Left cardiac atrium (tissue), 4 donors: ENCODE measurements around the gene SPATA6. TPM values are rescaled to one million over a fixed set of nuclear protein-coding genes. Genes with fewer than 3 reads are reported as not detected.
"Not testable (repeated sequence)": the region's sequence is repeated elsewhere in the genome, so short reads cannot be mapped to it uniquely, and the experiment has no call there.

Experiments used
- ATAC-seq, 2 donors: fragments of 200-7000 bp; cut with Tn5 transposase; one replicate each; pipeline ENCODE4 v1.9.1; 2020; ENCODE audit warnings: mild to moderate bottlenecking in 2 of 2, moderate library complexity in 2 of 2
- DNase-seq: peaks from one replicate; pipeline ENCODE4 v3.0.0-alpha.2; 2020
- intact Hi-C, 2 donors: fragments of 100-400 bp; cut with DNase I; formaldehyde crosslinking; loops; one replicate each; pipeline versions ENCODE4 v1.14.1 to v1.15.1; 2022 to 2023
- total RNA-seq, 2 donors: library from RNA; stranded (reverse); fragmentation: NEBNext Ultra II Directional; extraction: Animal tissue kit (Norgen Biotek cat#: 25700); gene quantifications; one replicate each; pipeline ENCODE4 v1.2.1, GENCODE V29; 2021
- donor health status: DM: no; HTN: yes; CAD: no.
- donor health status: DM: no; HTN: yes; CAD: no; lungs with severe emphysema.
- donor health status: DM: yes; HTN: yes; CAD: no.
- donor health status: Dilated cardiomyopathy.

The SPATA6 gene
- total RNA-seq, 2 donors from 2014 or later, result 14.7 to 15.2 TPM

DNA sequence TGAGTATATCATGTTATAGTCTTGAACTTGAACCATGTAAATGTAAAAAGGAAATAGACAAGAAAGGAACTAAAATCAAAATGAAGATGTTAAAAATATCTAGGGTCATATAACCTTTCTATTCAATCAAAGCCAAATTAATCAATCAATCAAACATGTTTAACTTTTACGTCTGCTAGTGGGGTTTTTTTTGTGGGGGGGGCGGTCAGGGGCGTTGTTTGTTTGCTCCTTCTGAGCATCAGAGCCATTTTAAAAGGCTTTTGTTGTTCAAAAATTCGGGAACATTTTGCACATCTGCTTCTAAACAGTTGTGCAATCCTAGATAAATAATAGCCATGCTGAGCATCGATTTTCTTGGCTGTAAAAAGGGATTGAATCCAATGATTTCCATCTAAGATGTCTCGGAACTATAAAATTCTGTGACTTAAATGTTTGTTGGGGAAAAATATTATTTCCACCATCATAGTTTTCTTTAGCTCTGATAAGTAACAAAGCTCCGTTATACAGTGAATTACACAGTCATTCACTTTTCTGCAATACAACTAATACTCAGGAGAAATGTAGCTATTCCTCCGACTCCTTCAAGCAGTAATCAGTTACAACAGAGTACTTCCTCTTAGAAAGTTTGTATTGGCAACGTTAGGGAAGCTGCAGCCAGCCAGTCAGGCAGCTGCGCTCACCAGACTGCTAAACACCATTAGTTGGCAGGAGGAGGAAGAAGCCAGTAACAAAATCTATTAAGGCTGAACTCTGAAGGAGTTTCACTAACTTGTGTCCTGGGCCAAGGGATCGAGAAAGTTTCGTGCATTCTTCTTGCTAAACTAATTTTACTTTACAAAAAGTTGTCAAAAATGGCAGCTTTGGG is 2.2 kb downstream of the SPATA6 start:
- DNase-seq, result peak; percentile 62
- peak; percentile 55 to 67 for ATAC-seq
- intact Hi-C loops, result no loop called here

DNA sequence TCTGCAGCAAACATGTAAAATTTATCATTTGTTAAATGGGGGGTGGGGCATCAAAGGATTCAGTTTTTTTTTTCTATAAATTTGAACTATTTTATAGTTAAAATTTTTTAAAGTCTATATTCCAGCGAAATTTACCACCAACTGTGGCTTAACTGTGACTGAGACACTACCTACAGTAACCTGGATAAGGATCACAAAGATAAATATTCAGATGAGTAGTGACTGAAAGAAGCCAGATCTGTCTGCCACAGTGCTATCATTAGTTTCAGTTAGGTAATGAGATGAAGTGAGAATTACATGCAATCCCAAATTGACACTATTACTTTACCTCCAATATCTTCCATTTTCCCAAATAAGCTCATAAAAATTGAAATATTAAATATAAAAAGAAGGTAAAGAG is 5.4 kb downstream of the SPATA6 start:
- ATAC-seq, result no peak
- DNase-seq, result no peak
- intact Hi-C loops, result no loop called here

DNA sequence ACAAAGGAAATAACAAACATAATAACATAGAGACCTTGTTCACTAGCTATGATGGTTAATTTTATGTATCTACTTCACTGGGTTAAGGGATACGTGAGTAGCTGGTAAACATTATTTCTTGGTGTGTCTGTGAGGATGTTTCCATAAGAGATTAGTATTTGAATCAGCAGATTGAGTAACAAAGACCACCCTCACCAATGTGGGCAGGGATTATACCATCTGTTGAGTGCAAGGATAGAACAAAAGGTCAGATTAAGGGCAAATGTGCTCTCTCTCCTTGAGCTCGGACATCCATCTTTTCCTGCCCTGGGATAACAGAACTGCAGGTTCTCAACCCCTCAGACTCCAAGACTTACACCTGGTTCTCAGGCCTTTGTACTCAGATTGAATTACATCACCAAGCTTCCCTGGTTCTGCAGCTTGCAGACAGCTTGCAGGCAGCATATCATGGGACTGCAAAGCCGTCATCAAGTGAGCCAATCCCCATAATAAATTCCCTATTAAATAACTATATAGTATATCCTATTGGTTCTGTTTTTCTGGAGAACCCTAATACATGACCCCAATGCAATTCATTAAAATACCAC is 9.2 kb downstream of the SPATA6 start:
- ATAC-seq (no peak), DNase-seq (no peak)
- intact Hi-C loops, result no loop called here

DNA sequence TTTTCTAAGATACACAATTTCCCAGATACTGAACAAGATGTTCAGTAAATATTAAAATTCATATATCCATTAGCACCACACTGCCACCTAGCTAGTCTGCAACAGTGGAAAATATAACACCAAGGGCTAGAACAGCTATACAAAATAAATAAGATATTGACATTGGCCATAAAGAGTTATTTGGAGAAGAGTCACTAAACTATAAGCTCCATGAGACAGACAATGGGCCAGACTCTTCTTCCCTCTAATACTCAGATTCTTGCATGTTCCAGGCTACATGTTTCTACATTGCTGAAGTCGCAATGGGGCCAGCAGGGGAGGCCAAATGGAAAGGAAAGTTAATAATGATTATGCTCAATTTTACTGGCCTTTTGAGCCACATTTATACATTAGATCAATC is 21.5 kb downstream of the SPATA6 start:
- ATAC-seq, result no peak
- intact Hi-C loops, result no loop called here
- no peak for DNase-seq

DNA sequence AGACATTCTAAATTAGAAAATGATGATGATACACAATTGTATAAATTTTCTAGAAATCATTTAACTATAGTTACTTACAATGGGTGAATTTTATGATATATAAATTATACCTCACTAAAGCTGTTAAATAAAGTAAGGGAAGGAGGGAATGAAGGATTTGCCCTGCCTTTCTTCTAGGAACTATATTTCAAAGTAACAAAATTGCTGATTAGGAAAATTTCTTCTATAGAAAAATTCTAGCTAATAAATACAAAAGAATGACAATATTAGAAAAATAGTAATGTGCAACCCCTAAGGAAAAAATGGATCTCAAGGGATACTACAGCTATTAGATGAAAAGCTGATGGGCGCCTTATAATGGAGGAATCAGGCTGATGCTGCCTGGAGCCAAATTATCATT is 23.1 kb downstream of the SPATA6 start:
- DNase-seq (no peak), ATAC-seq (no peak)
- intact Hi-C loops, result no loop called here

DNA sequence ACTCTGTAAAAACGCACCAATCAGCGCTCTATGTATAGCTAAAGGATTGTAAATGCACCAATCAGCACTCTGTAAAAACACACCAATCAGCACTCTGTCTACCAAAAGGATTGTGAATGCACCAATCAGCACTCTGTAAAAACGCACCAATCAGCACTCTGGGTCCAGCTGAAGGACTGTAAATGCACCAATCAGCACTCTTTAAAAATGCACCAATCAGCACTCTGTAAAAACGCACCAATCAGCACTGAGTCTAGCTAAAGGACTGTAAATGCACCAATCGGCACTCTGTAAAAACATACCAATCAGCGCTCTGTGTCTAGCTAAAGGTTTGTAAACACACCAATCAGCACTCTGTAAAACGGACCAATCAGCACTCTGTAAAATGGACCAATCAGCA is 27.8 kb downstream of the SPATA6 start:
- DNase-seq, ATAC-seq, intact Hi-C loops: not testable (repeated sequence)

DNA sequence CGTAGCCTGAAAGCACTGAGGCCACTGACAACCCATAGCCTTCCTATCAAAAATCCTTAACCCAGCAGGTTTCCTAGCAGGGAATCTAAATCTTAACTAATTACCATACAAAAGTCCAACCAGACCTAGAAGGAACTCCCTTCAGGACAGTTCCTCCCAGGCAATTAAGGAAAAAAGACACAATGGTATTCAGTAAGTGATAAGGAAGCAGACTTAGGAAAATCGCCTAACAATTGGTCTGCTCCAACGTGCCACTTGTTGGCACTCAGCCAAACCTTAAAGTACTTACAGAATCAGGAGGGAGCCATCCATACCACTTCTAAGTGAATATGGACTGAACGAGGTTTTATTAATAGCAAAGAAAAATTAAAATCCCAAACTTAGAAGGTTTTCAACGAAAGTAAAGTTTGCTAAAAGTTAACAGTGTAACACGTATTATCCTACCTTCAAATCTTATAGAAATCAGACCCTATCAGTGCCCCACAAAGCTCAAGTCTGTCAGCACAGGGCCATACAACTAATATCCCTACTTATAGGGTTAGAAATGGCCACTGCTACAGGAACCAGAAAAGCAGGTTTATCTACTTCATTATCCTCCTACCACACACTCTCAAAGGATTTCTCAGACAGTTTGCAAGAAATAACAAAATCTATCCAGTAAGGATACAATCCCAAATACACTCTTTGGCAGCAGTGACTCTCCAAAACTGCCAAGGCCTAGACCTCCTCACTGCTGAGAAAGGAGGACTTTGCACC is 29.0 kb downstream of the SPATA6 start:
- intact Hi-C loops, result no loop called here
- ATAC-seq (no peak), DNase-seq (no peak)

DNA sequence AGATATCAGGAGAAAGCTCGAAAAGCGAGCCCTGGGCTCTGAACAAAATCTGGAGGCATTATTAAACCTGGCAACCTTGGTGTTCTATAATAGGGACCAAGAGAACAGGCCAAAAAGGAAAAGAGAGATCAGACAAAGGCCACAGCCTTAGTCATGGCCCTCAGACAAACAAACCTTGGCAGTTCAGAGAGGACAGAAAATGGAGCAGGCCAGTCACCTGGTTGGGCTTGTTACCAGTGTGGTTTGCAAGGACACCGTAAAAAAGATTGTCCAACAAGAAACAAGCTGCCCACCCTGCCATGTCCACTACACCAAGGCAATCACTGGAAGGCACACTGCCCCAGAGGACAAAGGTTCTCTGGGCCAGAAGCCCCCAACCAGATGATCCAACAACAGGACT is 31.2 kb downstream of the SPATA6 start:
- ATAC-seq, DNase-seq, intact Hi-C loops: not testable (repeated sequence)

DNA sequence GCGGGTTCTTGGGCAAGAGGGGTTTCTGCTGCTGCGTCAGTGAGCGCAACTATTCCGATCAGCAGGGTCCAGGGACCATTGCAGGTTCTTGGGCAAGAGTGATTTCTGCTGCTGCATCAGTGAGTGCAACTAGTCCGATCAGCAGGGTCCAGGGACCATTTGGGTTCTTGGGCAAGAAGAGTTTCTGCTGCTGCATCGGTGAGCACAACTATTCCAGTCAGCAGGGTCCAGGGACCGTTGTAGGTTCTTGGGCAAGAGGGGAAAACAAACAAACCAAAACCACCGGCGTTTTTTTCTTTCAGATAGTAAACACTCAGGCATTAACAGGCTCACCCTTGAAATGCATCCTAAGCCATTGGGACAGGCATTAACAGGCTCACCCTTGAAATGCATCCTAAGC is 32.6 kb downstream of the SPATA6 start:
- ATAC-seq, result no peak
- intact Hi-C loops, result no loop called here
- no peak for DNase-seq

DNA sequence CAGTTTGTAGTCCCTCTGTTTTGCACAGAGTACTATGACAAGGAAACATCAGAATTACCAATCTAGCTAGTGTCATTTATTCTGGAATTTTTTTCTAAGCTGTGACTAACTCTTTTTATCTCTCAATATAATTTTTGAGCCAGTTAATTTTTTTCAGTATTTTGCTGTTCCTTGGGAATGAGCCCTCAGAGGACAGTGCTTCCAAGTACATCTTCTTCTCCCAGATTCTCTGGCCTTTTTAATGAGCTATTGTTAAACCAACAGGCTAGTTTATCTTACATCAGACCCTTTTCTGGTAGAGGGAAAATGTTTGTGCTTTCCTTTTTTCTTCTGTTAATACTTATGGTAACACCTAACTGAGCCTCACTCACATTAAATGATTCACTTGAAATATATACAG is 34.6 kb downstream of the SPATA6 start:
- intact Hi-C loops, DNase-seq, ATAC-seq: not testable (repeated sequence)

DNA sequence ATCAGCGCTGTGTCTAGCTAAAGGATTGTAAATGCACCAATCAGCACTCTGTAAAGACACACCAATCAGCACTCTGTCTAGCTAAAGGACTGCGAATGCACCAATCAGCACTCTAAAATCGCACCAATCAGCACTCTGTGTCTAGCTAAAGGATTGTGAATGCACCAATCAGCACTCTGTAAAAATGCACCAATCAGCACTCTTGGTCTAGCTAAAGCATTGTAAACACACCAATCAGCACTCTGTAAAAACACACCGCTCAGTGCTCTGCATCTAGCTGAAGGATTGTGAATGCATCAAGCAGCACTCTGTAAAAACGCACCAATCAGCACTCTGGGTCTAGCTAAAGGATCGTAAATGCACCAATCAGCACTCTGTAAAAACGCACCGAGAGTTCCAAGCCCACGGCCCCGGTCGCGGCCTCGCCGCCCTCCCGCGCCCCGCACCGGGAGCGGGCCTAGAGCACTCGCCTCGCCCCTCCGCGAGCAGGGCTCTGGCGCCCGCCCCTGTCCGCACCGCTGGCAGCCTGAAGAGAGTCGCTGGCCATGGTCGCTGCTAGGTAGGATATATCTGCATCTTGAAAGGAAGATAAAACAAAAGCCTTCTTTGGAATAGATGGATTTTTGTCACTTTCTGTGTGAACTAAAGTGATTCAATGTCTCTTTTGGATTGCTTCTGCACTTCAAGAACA is 36.5 kb downstream of the SPATA6 start:
- ATAC-seq, intact Hi-C loops, DNase-seq: not testable (repeated sequence)

DNA sequence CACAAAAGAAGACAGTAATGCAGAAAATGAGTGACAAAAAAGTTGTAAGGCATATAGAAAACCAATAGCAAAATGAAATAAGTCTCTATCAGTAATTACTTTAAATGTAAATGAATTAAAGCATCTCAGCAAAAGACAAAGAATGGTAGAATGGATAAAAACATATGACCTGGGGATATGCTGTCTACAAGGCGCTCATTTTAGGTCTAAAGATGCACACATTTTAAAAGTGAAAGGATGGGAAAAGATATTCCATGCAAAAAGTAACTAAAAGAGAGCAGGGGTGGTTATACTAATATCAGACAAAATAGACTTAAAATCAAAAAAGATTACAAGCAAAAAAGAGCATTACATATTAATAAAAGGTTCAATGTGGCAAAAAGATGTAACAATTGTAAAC is 41.2 kb downstream of the SPATA6 start:
- ATAC-seq (no peak), DNase-seq (no peak)
- intact Hi-C loops, result no loop called here

DNA sequence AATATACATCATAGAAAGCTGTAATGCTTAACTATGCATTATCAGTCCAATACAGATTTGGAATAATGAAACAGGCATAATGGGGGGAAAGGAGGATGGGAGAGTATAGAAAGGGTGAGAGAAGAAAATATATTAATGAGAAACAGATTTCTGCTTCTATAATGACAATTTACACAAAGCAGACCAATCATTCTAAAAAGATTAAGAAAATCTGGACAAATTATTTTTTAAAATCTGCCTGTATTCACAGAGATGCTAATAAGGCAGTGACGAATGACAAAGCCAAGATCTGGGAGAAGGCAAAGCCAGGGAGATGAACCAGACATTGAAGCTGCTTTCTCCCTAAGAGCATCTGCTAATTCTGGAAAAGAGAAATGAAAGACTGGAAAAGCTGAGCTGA is 50.0 kb downstream of the SPATA6 start:
- no peak for DNase-seq
- no peak for ATAC-seq
- intact Hi-C loops, result no loop called here

DNA sequence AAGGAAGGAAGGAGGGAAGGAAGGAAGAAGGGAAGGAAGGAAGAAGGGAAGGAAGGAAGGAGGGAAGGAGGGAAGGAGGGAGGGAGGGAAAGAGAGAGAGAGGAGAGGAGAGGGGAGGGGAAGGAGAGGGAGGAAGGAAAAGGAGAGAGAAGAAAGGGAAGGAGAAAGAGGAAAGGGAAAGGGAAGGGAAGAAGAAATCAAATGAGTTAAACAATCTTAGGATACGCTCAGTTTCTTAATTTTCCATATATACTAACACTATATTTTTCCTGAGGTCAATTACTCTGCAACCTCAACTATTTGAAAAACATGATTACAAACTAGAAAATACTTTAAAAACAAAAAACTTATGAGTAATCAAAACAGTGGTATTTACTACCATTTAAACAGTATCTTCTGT is 53.3 kb downstream of the SPATA6 start:
- no peak for ATAC-seq
- no peak for DNase-seq
- intact Hi-C loops, result no loop called here

DNA sequence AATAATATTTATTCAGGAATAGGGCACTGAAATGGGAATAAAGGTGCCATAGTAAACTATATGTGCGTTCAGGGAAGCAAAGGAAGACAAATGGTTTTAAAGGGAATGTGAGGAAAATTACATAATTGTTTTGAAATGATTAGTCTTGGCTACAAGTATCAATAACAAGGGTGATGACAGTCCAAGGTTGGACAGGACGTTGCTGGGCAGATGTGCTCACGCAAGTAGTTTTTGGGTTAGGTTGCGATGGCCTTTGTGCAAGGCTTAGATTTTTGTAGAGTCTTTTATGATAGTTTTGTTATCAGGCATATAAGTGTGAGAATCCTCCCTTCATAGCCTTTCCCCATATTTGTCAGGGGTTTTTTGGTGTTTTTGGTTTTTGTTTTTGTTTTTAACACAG is 57.0 kb downstream of the SPATA6 start:
- DNase-seq (no peak), ATAC-seq (peak in 1 of 2 donors; percentile 70)
- intact Hi-C loops, result no loop called here

DNA sequence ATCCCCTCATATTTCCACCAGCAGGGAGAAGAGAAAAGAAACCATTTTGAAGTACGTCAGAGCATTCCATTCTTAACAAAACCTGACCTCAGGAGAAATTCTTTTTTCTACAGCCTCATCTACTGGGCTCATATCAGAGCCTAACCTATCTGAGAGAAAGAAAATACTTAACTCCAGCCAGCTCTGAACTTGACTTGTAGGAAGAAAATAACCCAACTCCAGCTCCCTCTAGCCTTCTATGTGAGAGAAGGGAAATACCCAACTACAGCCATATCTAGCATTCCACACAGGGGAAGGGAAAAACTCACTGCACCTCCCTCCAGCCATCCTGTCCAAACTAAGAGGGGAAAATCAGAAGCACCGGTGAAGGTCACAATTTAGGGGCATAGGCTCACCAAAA is 57.7 kb downstream of the SPATA6 start:
- ATAC-seq (peak; percentile 38 to 92), DNase-seq (no peak)
- intact Hi-C loops, result no loop called here

DNA sequence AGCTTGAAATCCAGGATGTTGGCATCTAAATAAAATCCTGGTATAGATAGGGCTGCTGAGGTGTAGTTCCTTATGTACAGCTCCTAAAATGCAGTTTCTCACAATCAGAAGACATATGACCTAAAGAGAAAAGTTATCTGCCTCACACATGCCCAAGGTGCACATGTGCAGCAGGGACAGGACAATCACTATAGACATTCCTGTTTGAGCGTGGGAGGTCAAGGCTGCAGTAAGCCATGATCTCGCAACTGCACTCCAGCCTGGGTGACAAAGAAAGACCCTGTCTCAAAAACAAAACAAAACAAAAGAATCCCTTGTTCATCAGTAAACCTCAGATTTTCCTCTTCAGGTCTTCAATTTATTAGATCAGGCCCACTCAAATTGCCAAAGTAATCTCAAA is 66.1 kb downstream of the SPATA6 start:
- ATAC-seq, result no peak
- no peak for DNase-seq
- intact Hi-C loops, result no loop called here

DNA sequence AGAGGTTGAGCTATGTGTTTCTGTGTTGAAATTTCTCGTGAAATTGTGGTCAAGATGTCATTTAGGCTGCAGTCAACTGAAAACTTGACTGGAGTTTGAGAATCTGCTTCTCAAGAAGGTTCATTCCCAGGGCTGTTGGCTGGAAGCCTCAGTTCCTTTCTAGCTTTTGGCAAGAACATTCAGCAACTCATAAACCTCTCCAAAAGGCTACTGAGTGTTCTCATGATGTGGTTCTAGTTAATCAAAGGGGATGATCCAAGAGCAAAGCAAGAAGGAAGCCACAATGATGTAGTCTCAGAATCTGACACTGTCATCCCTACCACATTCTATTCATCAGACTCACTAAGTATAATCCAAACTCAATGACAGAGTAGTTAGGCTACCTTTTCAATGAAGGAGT is 66.6 kb downstream of the SPATA6 start:
- DNase-seq (no peak), ATAC-seq (peak in 1 of 2 donors; percentile 38)
- intact Hi-C loops, result no loop called here

DNA sequence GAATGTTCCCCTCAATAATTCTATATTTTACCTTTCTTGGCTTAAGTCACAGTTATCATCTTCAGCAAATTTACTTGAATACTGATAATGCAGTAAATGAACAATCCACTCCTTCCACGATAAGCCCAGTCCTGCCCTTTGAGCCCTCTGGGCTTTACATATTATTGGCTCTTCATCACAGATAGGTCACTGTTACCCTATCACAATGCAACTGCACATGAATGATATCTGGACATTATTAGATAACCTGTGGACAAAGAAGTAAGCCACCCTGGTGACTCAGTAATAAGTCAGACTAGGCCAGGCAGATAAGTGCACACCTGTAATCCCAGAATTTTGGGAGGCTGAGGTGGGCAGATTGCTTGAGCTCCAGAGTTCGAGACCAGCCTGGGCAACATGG is 69.4 kb downstream of the SPATA6 start:
- no peak for ATAC-seq
- DNase-seq, result no peak
- intact Hi-C loops, result no loop called here

DNA sequence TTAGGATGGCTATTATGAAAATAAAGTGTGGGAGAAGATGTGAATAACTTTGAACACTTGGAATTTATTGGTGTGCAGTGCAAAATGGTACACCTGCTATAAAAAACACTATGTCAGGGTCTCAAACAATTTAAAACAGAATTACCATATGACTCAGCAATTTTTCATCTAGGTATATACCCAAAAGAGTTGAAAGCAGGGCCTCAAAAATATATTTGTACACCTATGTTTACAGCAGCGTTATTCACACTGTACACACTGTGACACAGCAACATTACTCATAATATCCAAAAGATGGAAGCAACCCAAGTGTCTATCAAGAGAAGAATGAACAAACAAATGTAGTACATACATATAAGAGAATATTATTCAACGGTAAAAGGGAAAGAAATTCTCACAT is 75.8 kb downstream of the SPATA6 start:
- ATAC-seq (no peak), DNase-seq (no peak)
- intact Hi-C loops, result no loop called here
